ENCODE data around the gene UBR4. TPM values are rescaled to one million over a fixed set of nuclear protein-coding genes. Genes with fewer than 3 reads are reported as not detected.

UBR4 gene
- polyA plus RNA-seq, 6 donors from 2014 or later = 3.5 to 25.2 (median 15.5) TPM

DNA sequence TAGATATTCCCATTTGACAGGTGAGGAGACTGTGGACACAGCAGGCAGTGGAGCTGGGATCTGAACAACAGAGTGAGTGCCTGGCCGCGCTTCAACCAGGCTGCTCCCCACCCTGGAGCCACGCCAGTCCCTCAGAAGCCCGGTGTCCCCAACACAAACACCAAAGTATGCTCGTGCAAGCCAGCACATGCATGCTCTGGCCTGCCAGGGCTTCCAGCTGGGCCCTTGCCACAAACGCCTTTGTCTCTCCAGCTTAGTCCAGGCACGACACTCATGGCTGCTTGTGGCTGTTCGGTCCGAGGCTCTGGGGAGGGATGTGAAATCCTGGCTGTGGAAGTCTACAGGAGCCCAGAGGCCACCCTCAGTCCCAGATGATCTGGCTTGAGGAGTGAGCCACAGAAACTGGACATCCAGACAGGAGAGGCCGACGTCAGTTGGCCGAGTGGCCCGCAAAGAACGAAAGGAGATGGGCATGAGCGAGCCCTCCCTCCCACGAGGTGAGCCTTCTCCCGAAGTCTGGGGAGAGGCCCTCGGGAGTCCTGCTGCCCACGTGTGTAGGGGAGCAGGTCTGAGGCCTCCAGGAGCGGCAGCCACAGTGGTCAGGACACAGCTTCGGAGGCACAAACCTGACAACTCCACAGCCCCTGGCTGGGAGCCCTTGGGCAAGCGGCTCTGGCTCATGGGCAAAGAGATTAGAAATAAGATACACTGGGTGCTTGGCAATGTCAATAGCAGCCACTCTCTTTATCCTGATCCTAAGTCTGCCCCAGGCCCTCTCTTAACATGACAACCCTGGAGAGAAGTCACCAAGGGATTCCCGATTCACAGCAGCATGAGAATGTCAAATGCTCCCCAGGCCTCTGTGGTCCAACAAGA is 136.5 kb downstream of the UBR4 start:
- Mint-ChIP-seq H3K27me3 (no peaks in the 10 kb centered on the region), H3K4me1 (peaks cover 0 to 7% (median 0%) of the 10 kb centered on the region in 3 donors), H3K9me3 (no peaks in the 10 kb centered on the region), H3K36me3 (peaks cover 13 to 17% of the 10 kb centered on the region in 2 donors), H3K27ac (peak overlapping the region in 1 of 6 donors; percentile 26), H3K4me3 (no peak overlapping the region)
- DNase-seq (no peak), ATAC-seq (ENCODE audit: low read depth in 2 of 2) (no peak)

DNA sequence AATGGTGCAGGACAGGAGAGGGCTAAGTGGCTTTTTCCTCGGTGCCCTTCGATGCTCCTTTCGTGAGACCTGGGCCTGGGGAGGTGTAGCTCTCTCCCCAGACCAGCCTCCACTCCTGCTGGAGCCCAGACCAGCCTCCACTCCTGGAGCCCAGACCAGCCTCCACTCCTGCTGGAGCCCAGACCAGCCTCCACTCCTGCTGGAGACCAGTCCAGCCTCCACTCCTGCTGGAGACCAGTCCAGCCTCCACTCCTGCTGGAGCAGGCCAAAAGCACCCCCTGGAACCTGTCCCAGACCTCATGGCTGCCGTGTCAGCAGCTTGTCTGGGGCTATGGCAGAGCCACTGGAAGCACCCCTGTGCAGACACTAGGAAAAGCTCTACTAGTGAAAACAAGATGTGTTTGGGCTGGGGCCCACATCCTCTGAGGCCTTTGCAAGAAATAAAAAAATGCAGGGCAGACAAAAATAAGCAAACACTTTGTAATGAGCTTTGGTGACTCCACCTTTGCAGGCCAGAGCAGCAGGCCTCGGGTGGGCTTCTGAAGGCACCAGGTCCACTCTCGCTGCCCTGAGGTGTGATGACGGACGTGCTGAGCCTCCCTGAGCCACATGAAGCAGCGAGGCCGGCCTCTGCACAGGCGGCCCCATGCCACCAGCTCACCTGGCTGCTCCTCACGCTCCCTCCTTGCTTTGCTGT is 137.6 kb downstream of the UBR4 start:
- no peak for DNase-seq
- no peak overlapping the region for H3K4me3 Mint-ChIP-seq
- peaks cover 5 to 9% of the 10 kb centered on the region in 2 donors for H3K36me3 Mint-ChIP-seq

DNA sequence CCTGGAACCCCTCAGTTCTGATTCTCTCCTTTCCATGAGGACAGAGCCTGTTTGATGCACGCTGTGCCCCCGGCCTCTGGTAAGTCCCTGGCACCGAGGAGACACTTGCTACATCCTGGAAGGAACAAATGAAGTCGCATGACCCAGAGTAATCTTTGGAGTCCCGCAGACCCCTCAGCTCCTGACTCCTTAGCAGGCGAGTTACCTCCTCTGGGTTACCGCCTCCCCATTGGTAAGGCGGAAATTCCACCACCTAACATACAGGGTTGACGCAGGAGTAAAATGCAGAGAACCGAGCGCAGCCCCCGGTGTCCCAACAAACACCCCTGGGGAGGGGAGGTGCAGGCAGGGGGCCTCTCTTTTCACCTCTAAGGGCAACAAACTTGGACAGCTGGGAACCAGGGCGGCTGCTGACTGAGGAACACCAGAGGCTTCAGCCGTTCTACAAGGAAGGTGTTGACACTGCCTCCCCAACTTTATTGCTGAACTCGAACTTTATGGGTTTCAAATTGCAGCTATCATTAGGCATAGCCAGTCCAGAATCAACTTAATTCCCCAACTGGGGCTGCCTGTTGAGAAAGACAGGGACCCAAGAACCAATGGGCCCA is 138.3 kb downstream of the UBR4 start:
- no peak overlapping the region for H3K27ac Mint-ChIP-seq
- ATAC-seq (ENCODE audit: low read depth in 2 of 2) = no peak
- DNase-seq = no peak
- H3K4me1 Mint-ChIP-seq = peaks cover 0 to 7% (median 0%) of the 10 kb centered on the region in 3 donors
- peak overlapping the region in 1 of 8 donors; percentile 5 for H3K4me3 Mint-ChIP-seq
- no peaks in the 10 kb centered on the region for H3K27me3 Mint-ChIP-seq
- H3K9me3 Mint-ChIP-seq = no peaks in the 10 kb centered on the region
- H3K36me3 Mint-ChIP-seq = peaks cover 5 to 9% of the 10 kb centered on the region in 2 donors

More for the DNA sequence above, 137.6 kb downstream of the UBR4 start:
- H3K4me1 Mint-ChIP-seq = peaks cover 0 to 7% (median 0%) of the 10 kb centered on the region in 3 donors
- no peaks in the 10 kb centered on the region for H3K27me3 Mint-ChIP-seq
- H3K27ac Mint-ChIP-seq = no peak overlapping the region
- no peak for ATAC-seq (ENCODE audit: low read depth in 2 of 2)
- H3K9me3 Mint-ChIP-seq = no peaks in the 10 kb centered on the region

DNA sequence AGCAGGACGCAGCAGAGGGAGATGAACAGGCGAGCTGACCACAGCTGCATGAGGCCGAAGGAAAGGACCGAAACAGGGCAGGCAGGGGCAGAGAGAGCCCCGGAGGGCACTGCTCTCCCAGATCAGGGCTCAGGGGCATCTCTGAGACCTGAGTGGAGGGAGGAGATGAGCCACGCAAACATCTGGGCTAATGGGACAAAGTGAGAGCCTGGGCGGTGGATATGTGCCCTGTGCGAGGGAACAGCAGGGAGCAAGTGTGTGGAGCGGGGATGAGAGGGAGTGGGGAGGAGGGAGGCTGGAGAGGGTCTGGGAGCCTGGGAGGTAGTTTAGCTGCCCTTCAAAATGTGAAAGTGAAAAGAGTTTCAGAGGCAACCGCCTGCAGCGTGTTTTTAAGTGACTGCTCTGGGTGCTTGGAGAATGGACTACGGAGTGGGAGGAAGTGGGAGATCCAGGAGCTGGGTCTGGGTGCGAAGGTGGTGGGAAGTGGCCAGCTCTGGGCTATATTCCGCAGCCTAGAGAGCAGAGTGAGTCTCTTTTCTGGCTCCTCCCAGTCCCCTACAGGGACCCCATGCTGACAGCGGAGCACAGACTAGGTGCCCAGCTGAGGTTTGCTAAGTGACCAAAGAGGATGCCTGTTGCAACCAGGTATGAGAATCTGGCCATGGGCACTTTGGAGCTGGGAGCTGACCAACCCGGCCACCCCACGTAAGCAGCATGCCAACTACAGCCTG is 139.0 kb downstream of the UBR4 start:
- no peaks in the 10 kb centered on the region for H3K27me3 Mint-ChIP-seq
- peak overlapping the region in 1 of 6 donors; percentile 40 for H3K27ac Mint-ChIP-seq
- H3K36me3 Mint-ChIP-seq = peaks cover 5 to 9% of the 10 kb centered on the region in 2 donors
- H3K9me3 Mint-ChIP-seq = no peaks in the 10 kb centered on the region
- no peak overlapping the region for H3K4me3 Mint-ChIP-seq
- DNase-seq (no peak), ATAC-seq (ENCODE audit: low read depth in 2 of 2) (no peak)
- H3K4me1 Mint-ChIP-seq = peaks cover 0 to 7% (median 0%) of the 10 kb centered on the region in 3 donors

DNA sequence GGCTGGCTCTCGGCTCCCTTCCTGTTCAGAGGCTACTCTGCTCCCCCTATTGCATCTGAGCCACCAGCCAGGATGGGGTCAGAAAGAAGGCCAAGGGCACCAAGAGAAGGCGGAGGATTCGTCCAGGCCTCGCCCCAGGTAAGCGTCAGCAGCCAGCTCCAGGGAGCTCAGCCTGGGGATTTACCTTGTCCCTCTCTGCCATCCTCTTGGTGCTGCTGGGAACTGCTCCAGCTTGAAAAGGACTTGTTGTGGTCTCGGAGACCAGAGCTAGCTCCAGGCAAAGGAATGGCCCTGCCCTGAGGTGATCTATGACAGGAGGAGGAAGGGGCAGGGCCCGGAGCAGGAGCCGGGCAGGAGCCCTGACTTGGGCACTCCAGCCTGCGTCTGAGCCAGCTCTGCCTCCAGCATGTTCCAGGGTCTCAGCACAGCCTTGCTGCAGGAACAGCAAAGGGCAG is 139.8 kb downstream of the UBR4 start:
- H3K27ac Mint-ChIP-seq = peak overlapping the region in 1 of 6 donors; percentile 11
- DNase-seq (no peak), ATAC-seq (ENCODE audit: low read depth in 2 of 2) (no peak)
- peaks cover 0 to 7% (median 0%) of the 10 kb centered on the region in 3 donors for H3K4me1 Mint-ChIP-seq
- H3K27me3 Mint-ChIP-seq = no peaks in the 10 kb centered on the region
- peaks cover under 1 to 9% of the 10 kb centered on the region in 2 donors for H3K36me3 Mint-ChIP-seq
- H3K4me3 Mint-ChIP-seq = no peak overlapping the region
- no peaks in the 10 kb centered on the region for H3K9me3 Mint-ChIP-seq

DNA sequence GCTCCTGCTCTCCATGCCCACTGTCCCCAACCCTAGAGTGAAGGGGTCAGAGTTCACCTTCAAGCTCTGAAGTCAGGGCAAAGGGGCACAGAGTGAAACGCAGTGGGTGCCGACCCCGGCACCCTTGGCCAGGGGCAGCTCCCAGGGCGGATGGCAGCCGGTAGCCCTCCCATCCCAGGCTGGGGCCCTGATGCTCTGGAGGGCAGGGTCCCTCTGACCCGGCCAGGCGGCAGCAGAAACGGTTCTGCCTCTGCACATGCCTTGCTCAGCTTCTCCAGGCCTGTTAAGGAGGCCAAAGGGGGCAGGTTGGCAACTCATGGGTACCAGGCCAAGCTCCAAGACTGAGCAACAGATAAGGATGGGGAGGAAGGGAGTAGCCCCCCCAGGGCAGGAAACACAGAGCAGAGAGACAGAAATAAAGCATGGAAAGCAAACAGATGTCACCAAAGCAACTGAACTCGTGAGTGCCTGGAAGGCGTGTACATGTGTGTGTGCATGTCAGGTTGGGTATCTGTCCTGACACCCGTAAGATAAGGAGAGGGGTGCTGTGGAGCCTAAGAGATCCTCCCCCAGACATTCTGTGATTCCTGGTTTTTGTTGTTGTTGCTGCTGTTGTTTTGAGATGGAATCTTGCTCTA is 141.3 kb downstream of the UBR4 start:
- peak overlapping the region in 1 of 6 donors; percentile 29 for H3K27ac Mint-ChIP-seq
- H3K9me3 Mint-ChIP-seq = no peaks in the 10 kb centered on the region
- H3K4me3 Mint-ChIP-seq = no peak overlapping the region
- ATAC-seq (ENCODE audit: low read depth in 2 of 2) (no peak), DNase-seq (no peak)
- H3K36me3 Mint-ChIP-seq = no peaks in the 10 kb centered on the region
- peaks cover 0 to 7% (median 0%) of the 10 kb centered on the region in 3 donors for H3K4me1 Mint-ChIP-seq
- H3K27me3 Mint-ChIP-seq = no peaks in the 10 kb centered on the region

DNA sequence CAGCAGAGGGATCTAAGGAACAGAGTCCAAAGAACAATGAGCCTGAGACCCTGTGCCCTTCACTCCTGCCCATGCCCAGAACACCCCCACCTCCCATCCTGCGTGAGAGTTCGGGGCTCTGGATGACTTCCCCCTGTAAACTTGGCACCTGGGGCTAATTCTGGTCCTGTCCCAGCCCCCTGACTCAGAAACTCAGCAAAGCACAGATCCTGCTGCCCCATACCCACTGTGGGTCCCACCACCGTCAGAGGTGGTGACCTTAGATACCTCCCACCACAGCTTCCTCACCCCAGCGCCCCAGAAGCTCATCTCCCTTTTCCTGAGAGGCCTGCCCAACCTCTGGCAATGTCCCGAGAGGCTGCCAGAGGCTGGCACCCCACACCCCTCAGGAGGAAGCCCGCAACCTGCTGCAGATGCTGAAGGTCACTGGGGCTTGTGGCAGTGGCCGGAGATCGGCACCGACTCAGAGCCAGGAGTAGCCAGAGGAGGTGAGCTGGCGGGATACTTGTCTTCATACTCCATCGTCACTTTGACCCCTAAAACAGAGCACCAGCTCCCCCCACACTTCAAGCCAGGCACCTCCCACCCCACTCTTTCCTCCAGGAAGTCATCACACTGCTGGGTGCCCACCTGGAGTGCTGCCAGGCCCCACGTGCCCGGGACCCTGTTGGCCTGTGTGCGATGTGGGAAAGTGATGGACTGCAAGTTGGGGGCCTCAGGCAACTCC is 142.0 kb downstream of the UBR4 start:
- ATAC-seq (ENCODE audit: low read depth in 2 of 2) = no peak
- Mint-ChIP-seq H3K36me3 (no peaks in the 10 kb centered on the region), H3K27me3 (no peaks in the 10 kb centered on the region), H3K4me3 (no peak overlapping the region), H3K27ac (peak overlapping the region in 1 of 6 donors; percentile 72), H3K9me3 (no peaks in the 10 kb centered on the region), H3K4me1 (peaks cover 0 to 7% (median 0%) of the 10 kb centered on the region in 3 donors)
- DNase-seq = no peak

DNA sequence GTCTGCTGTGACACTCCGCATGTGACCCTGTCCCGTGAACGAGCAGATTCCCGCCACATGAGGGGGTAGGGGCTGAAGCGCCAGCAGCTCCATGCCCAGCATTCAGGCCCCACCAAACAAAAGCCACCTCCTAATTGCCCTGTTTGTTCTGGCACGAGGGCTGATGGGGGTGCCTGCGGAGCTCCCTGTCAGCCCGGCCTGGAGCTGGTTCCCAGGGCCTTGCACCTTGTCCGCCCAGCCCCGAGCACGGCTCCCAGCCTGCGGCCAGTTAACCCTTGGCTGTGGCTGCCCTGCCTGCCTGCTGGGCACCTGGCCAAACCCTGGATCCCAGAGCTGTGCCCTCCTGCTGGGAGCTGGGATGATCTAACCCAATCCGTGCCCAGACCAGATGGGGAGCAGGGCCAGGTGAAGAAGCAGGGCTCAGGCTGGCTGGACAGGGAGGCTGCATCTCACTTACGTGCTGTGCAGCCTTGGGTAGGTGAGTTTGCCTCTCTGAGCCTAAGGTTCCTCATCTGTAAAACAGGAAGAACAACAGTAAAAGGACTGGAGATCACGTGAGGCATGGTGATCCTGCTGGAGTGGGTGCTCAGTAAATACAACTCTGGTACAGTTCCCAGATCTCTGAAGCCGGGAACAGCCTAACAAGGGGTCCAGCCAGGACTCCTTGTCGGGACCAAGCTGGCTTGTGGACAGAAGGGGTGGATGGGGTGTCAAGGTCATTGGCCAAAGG is 142.7 kb downstream of the UBR4 start:
- Mint-ChIP-seq H3K27ac (peak overlapping the region in 1 of 6 donors; percentile 44), H3K4me1 (peaks cover 0 to 7% (median 0%) of the 10 kb centered on the region in 3 donors), H3K4me3 (no peak overlapping the region), H3K27me3 (no peaks in the 10 kb centered on the region), H3K36me3 (no peaks in the 10 kb centered on the region), H3K9me3 (no peaks in the 10 kb centered on the region)
- no peak for DNase-seq
- no peak for ATAC-seq (ENCODE audit: low read depth in 2 of 2)

DNA sequence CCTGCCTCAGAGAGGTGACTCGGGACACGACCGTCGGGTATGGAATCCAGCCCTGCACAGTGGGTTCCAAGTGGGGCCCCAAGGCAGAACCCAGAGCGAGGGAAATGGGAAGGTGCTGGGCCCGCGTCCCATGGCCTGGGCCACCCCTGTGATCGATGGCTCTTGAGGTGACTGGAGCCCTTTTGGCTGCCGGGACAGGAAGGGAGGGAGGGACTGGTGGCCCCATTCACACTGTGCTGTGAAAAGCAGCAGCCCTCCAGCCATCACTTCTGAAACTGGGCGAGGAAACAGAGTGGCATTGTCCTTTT is 143.2 kb downstream of the UBR4 start:
- Mint-ChIP-seq H3K9me3 (no peaks in the 10 kb centered on the region), H3K27ac (no peak overlapping the region), H3K4me1 (peaks cover 0 to 11% (median 0%) of the 10 kb centered on the region in 3 donors), H3K4me3 (no peak overlapping the region), H3K27me3 (no peaks in the 10 kb centered on the region), H3K36me3 (no peaks in the 10 kb centered on the region)
- ATAC-seq (ENCODE audit: low read depth in 2 of 2) (no peak), DNase-seq (no peak)

DNA sequence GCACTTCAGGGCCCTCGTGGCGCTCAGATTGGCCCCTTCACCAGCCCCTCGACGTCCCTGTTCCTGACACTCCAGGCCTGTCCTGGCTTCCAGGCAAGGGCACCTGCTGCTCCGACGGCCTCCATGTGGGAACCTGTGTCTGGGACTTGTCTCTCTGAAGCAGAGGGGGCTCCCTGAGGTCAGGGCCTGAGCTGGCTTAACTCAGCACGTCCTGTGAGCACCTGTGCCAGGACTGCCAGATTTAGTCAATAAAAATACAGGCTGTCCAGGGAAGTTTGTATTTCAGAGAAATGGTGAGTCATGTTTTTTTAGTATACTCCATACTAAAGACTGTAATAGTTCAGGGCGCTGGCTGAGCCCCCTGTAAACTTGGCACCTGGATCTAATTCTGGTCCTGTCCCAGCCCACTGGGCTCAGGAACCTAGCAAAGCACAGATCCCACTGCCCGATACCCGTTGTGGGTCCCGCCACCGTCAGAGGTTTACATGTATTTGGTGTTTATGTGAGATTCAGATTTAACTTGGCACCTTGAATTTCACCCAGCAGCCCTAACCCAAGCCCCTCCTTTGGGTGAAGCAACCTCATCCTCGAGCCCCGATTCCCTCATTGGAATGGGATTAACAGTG is 143.7 kb downstream of the UBR4 start:
- H3K27me3 Mint-ChIP-seq = no peaks in the 10 kb centered on the region
- H3K36me3 Mint-ChIP-seq = no peaks in the 10 kb centered on the region
- peaks cover 0 to 12% (median 0%) of the 10 kb centered on the region in 3 donors for H3K4me1 Mint-ChIP-seq
- ATAC-seq (ENCODE audit: low read depth in 2 of 2) (no peak), DNase-seq (no peak)
- H3K4me3 Mint-ChIP-seq = no peak overlapping the region
- H3K9me3 Mint-ChIP-seq = peaks cover 0 to 2% (median 1%) of the 10 kb centered on the region in 7 donors
- H3K27ac Mint-ChIP-seq = peak overlapping the region in 1 of 6 donors; percentile 10

DNA sequence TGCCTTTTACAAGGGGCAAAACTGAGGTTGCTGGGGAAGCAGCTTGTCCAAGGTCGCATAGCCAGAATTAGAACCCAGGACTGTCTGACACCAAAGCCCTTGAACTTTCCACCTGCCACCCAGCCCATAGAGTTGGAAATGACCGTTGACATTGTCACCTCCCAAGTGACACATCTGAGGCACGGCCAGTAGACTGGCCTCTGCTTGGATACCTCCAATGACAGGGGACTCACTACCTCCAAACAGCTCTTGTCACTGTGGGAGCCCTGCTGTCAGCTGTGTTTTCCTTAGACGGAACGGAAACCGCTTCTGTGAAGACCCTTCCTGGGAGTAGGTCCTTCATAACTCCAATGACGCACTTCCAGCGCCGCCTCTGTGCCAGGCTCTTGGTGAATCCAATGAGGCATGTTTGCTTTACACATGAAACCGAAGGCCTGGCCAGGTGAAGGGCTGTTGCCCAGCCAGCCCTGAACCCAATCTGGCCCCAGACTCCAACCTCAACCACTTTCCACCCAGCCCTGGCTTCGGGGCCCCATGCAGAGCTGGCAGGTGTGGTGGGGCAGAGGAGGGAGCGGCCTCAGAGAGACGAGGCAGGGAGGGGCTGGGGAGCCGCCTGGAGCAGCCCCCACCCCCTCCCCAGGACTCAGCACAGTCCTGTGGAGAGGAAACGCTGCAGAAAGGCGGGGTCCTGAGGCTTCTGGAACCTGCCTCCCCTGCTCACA is 144.4 kb downstream of the UBR4 start:
- peak overlapping the region in 1 of 6 donors; percentile 26 for H3K27ac Mint-ChIP-seq
- no peak overlapping the region for H3K4me3 Mint-ChIP-seq
- peaks cover 0 to 10% (median 0%) of the 10 kb centered on the region in 3 donors for H3K4me1 Mint-ChIP-seq
- no peaks in the 10 kb centered on the region for H3K27me3 Mint-ChIP-seq
- ATAC-seq (ENCODE audit: low read depth in 2 of 2) = no peak
- no peak for DNase-seq
- no peaks in the 10 kb centered on the region for H3K36me3 Mint-ChIP-seq
- peaks cover 0 to 6% (median 3%) of the 10 kb centered on the region in 7 donors for H3K9me3 Mint-ChIP-seq
